ENCODE measurements around the gene NAXD. TPM values are rescaled to one million over a fixed set of nuclear protein-coding genes. Genes with fewer than 3 reads are reported as not detected.

NAXD gene
- total and polyA plus RNA-seq, 2 of the 4 experiments (the other 2 are of a cell fraction), result 10.2 to 27.2 TPM

DNA sequence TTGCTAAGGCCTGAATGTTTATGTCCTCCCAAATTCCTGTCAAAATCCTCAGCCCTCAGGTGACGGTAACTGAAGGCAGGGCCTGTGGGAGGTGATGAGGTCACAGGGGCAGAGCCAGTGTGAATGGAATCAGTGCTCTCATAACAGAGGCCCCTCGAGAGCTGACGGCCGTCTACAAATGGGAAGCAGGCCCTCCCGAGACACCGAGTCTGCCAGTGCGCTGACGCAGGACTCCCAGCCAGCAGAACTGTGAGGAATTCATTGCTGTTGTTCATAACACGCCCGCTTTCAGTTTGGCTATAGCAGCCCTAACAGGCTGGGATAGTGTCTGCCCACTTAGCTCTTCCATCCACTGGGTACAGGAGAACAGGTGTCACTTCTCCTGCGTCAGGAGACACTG lies 49.3 kb downstream of the NAXD start:
- H2BK5ac ChIP-seq (ENCODE audit: low read depth, low read length, poor library complexity, severe bottlenecking), result no peak overlapping the region
- no peak overlapping the region for H2BK15ac ChIP-seq (ENCODE audit: low read depth, low read length)
- no peak overlapping the region for H3K9ac ChIP-seq (ENCODE audit: low read depth, low read length)
- H3K14ac ChIP-seq (replicated peaks; ENCODE audit: low read depth, low read length), result no peak overlapping the region
- no peak overlapping the region for H4K8ac ChIP-seq (ENCODE audit: low read depth in 2 of 2, low read length in 2 of 2)
- no peak overlapping the region for H2AK9ac ChIP-seq (replicated peaks; ENCODE audit: low read depth, low read length, poor library complexity)
- H3K4me3 ChIP-seq (ENCODE audit: insufficient read depth, low read depth, low read length), result no peak overlapping the region
- dilution Hi-C loops (cut with HindIII; ENCODE audit: low sequenced_read_pairs, unreplicated experiment), result no loop called here
- no peak overlapping the region for H3K23ac ChIP-seq (ENCODE audit: low read depth, low read length)
- H3K56ac ChIP-seq (ENCODE audit: extremely low read depth, insufficient read depth, low read length), result no peak overlapping the region
- in situ Hi-C loops (cut with MboI; ENCODE audit: low sequenced_read_pairs), result no loop called here
- H2AFZ ChIP-seq (replicated peaks; ENCODE audit: low read length, poor library complexity), result no peak overlapping the region
- DNase-seq, result no peak
- peaks cover 56% of the 10 kb centered on the region for H3K36me3 ChIP-seq (ENCODE audit: control insufficient read depth, insufficient read depth, low read length)
- no peak overlapping the region for H3K27ac ChIP-seq (ENCODE audit: insufficient read depth, low read length)
- peaks cover 3 to 5% of the 10 kb centered on the region in 2 experiments; a peak in 2 of 4 replicates for H3K79me1 ChIP-seq (ENCODE audit: low read depth in 1 of 2, low read length in 2 of 2)
- no peak overlapping the region for H3K18ac ChIP-seq (ENCODE audit: low read depth, low read length)
- no peak overlapping the region for H2AK5ac ChIP-seq (ENCODE audit: low read depth, low read length)
- H4K20me1 ChIP-seq (ENCODE audit: insufficient read depth, low read length), result no peaks in the 10 kb centered on the region
- ATAC-seq (ENCODE audit: low read depth), result no peak
- no peak overlapping the region for H2BK20ac ChIP-seq (ENCODE audit: low read depth, low read length)
- H4K5ac ChIP-seq (ENCODE audit: low read depth, low read length), result no peak overlapping the region
- peaks cover 3% of the 10 kb centered on the region for H3K9me3 ChIP-seq (ENCODE audit: control insufficient read depth, insufficient read depth, low read length)
- TF ChIP-seq MAZ (IDR thresholded peaks at IDR 0.05; ENCODE audit: borderline replicate concordance, low read depth, low read length) (no peak), BHLHE40 (IDR thresholded peaks at IDR 0.05; ENCODE audit: low read depth, low read length) (no peak), RCOR1 (IDR thresholded peaks at IDR 0.05; ENCODE audit: insufficient replicate concordance, low read length) (no peak), POLR2A (IDR thresholded peaks at IDR 0.05; ENCODE audit: low read depth, low read length) (no peak), CHD1 (IDR thresholded peaks at IDR 0.05; ENCODE audit: low read depth, low read length) (no peak), CEBPB (IDR thresholded peaks at IDR 0.05; ENCODE audit: low read depth, low read length) (no peak)
- TF ChIP-seq, protein P1, sequence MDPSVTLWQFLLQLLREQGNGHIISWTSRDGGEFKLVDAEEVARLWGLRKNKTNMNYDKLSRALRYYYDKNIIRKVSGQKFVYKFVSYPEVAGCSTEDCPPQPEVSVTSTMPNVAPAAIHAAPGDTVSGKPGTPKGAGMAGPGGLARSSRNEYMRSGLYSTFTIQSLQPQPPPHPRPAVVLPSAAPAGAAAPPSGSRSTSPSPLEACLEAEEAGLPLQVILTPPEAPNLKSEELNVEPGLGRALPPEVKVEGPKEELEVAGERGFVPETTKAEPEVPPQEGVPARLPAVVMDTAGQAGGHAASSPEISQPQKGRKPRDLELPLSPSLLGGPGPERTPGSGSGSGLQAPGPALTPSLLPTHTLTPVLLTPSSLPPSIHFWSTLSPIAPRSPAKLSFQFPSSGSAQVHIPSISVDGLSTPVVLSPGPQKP (IDR thresholded peaks at IDR 0.05; ENCODE audit: borderline replicate concordance, low read depth, low read length), result no peak
- TF ChIP-seq, protein P2, sequence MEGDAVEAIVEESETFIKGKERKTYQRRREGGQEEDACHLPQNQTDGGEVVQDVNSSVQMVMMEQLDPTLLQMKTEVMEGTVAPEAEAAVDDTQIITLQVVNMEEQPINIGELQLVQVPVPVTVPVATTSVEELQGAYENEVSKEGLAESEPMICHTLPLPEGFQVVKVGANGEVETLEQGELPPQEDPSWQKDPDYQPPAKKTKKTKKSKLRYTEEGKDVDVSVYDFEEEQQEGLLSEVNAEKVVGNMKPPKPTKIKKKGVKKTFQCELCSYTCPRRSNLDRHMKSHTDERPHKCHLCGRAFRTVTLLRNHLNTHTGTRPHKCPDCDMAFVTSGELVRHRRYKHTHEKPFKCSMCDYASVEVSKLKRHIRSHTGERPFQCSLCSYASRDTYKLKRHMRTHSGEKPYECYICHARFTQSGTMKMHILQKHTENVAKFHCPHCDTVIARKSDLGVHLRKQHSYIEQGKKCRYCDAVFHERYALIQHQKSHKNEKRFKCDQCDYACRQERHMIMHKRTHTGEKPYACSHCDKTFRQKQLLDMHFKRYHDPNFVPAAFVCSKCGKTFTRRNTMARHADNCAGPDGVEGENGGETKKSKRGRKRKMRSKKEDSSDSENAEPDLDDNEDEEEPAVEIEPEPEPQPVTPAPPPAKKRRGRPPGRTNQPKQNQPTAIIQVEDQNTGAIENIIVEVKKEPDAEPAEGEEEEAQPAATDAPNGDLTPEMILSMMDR (conservative IDR thresholded peaks at IDR 0.05; ENCODE audit: low read depth, low read length), result no peak
- ChIA-PET POLR2A (ENCODE audit: unreplicated experiment) (no interaction called here), CTCF (no interaction called here)
- no peak overlapping the region for H2BK120ac ChIP-seq (ENCODE audit: low read depth, low read length)
- H3K4me2 ChIP-seq (ENCODE audit: low read depth, low read length), result no peak overlapping the region
- WGBS, 2 experiments (ENCODE audit: extremely low coverage in 2 of 2, insufficient read length in 1 of 2), result 81% methylated on average over 9 of the region's 11 CpGs; no CpG with 5 or more reads in 1 of the 2 experiments
- H4K91ac ChIP-seq (ENCODE audit: insufficient read depth, low read depth, low read length), result no peak overlapping the region
- no peaks in the 10 kb centered on the region for H3K27me3 ChIP-seq (ENCODE audit: control insufficient read depth, insufficient read depth, low read length)
- H3K4me1 ChIP-seq (ENCODE audit: control insufficient read depth, insufficient read depth, low read length), result no peaks in the 10 kb centered on the region
- H3K4ac ChIP-seq (ENCODE audit: low read depth, low read length), result no peak overlapping the region
- intact Hi-C loops (cut with micrococcal nuclease), result no loop called here
- BruUV-seq (replicated peaks), result no TSS peak
- H3K9me1 ChIP-seq (ENCODE audit: insufficient read depth, low read length), result no peaks in the 10 kb centered on the region
